ENCODE data around the gene WDFY1. TPM values are rescaled to one million over a fixed set of nuclear protein-coding genes. Genes with fewer than 3 reads are reported as not detected.

WDFY1 gene
- total and polyA plus RNA-seq, 9 of the 15 experiments (the other 6 are each of a cell fraction or from before 2014, with no cell fraction given): 5.4 to 27.6 (median 17.5) TPM

DNA sequence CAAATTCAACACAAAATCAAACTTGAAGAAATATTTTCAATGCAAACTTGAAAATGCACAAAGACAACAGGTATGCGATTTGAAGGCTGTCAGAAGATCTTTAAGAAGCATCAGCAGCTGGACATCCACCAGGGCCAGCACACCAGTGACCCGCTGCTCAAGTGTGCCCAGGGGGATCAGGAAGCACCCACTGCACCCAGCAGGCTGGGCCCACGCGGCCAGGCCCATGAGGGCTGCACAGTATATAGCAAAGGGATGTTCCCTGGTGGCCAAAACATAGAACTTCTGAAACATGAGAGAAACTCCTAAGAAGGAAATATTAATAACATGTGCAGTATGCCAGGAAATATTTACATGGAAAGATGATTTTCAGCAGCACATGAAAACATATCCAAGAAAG lies 25.0 kb downstream of the WDFY1 start:
- in situ Hi-C loops (cut with MboI): no loop called here
- Histone ChIP-seq H3K9me3 (replicated peaks; ENCODE audit: control insufficient read depth, insufficient read depth, low read depth, low read length) (no peaks in the 10 kb centered on the region), H3K4me1 (replicated peaks in 1 of 2; ENCODE audit: control insufficient read depth in 2 of 2, insufficient read depth in 2 of 2, low read length in 2 of 2) (0 out of 5 replicates have a peak, but pooled peaks cover 0 to 3% of the 10 kb centered on the region in 2 experiments), H3K4me2 (ENCODE audit: insufficient read depth, low read length) (no peak overlapping the region), H4K20me1 (replicated peaks; ENCODE audit: control insufficient read depth, insufficient read depth, low read length) (no peaks in the 10 kb centered on the region; the same call in 1 of the 2 replicates), H2AFZ (ENCODE audit: low read depth, low read length) (no peak overlapping the region), H3K27me3 (ENCODE audit: control insufficient read depth in 2 of 2, insufficient read depth in 2 of 2, low read length in 2 of 2) (no peaks in the 10 kb centered on the region), H3K9me1 (ENCODE audit: control insufficient read depth, insufficient read depth, low read length) (no peaks in the 10 kb centered on the region), H3K4me3 (no peak overlapping the region), H3K27ac (ENCODE audit: extremely low read depth, low read depth, low read length) (no peak overlapping the region), H3K79me2 (ENCODE audit: control insufficient read depth, insufficient read depth, low read length) (no peaks in the 10 kb centered on the region; the same call in 2 of the 3 replicates), H3K9ac (ENCODE audit: insufficient read depth in 1 of 2, low read depth in 2 of 2, low read length in 2 of 2) (no peak overlapping the region), H3K36me3 (ENCODE audit: control insufficient read depth, insufficient read depth, low read length) (0 out of 3 replicates have a peak, but pooled peaks cover 2% of the 10 kb centered on the region)
- no peak for DNase-seq (ENCODE audit: extremely low read depth in 1 of 4, low spot score in 3 of 4)
- 72% methylated on average over 4 of the region's 4 CpGs for WGBS (ENCODE audit: insufficient coverage, low coverage, missing lambda C conversion rate)
- intact Hi-C loops (cut with micrococcal nuclease): no loop called here
- BruUV-seq (replicated peaks): no TSS peak
- FAIRE-seq: no peak
- no peak; the same call in 2 of the 3 replicates for ATAC-seq
- ChIA-PET CTCF (ENCODE audit: low intra/inter-chr PET ratio) (no interaction called here), POLR2A (no interaction called here)
- TF ChIP-seq ZNF707 (CRISPR knock-in tag; conservative IDR thresholded peaks at IDR 0.05) (no peak), TCF3 (CRISPR knock-in tag; IDR thresholded peaks at IDR 0.05) (no peak), SP2 (IDR thresholded peaks at IDR 0.05; ENCODE audit: extremely low read depth, low read depth, low read length, poor library complexity, severe bottlenecking) (no peak), ZNF583 (CRISPR knock-in tag; IDR thresholded peaks at IDR 0.05) (no peak), ZKSCAN8 (CRISPR knock-in tag; IDR thresholded peaks at IDR 0.05) (no peak), BRD9 (IDR thresholded peaks at IDR 0.05; ENCODE audit: low read depth, partially characterized antibody) (no peak), ILK (tag; IDR thresholded peaks at IDR 0.05; ENCODE audit: borderline replicate concordance, low read depth) (no peak), ZNF584 (CRISPR knock-in tag; IDR thresholded peaks at IDR 0.05; ENCODE audit: low read depth) (no peak), MBD2 (IDR thresholded peaks at IDR 0.05; ENCODE audit: borderline replicate concordance, low read depth) (no peak), CBX3 (IDR thresholded peaks at IDR 0.05; ENCODE audit: borderline replicate concordance in 1 of 2, low read length in 2 of 2) (no peak), JUN (IDR thresholded peaks at IDR 0.05; ENCODE audit: borderline replicate concordance, low read depth, low read length) (no peak), JUN (CRISPR knock-in tag; IDR thresholded peaks at IDR 0.05; ENCODE audit: borderline replicate concordance) (no peak)
- TF ChIP-seq, protein P1, sequence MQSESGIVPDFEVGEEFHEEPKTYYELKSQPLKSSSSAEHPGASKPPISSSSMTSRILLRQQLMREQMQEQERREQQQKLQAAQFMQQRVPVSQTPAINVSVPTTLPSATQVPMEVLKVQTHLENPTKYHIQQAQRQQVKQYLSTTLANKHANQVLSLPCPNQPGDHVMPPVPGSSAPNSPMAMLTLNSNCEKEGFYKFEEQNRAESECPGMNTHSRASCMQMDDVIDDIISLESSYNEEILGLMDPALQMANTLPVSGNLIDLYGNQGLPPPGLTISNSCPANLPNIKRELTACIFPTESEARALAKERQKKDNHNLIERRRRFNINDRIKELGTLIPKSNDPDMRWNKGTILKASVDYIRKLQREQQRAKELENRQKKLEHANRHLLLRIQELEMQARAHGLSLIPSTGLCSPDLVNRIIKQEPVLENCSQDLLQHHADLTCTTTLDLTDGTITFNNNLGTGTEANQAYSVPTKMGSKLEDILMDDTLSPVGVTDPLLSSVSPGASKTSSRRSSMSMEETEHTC (IDR thresholded peaks at IDR 0.05): no peak

Measured in K562 (cell line).